ENCODE data around the gene AOC1.
A peak's percentile ranks its signal among the peaks of the same experiment; 100 is the strongest.

The AOC1 gene

GRCh38 chr7:150824379-150825177 is 27.7 kb upstream of the AOC1 start:
- Histone ChIP-seq H3K4me3 (ENCODE audit: low read depth, low read length, poor library complexity, severe bottlenecking) (no peak overlapping the region), H3K9me2 (ENCODE audit: low read depth, low read length) (no peaks in the 10 kb centered on the region), H3K4me1 (ENCODE audit: insufficient read depth, low read length, severe bottlenecking) (no peaks in the 10 kb centered on the region), H3K27me3 (ENCODE audit: insufficient read depth, low read length) (peaks cover 7% of the 10 kb centered on the region; the same call in 1 of the 2 replicates), H3K79me2 (ENCODE audit: insufficient read depth, low read length) (no peaks in the 10 kb centered on the region), H3K27ac (ENCODE audit: low read depth, low read length, poor library complexity, severe bottlenecking) (no peak overlapping the region), H3F3A (ENCODE audit: insufficient read depth, low read length) (no peaks in the 10 kb centered on the region), H2AFZ (ENCODE audit: low read length) (no peak overlapping the region), H3K4me2 (ENCODE audit: low read length) (no peak overlapping the region), H3K9ac (ENCODE audit: low read length) (no peak overlapping the region), H3K9me3 (ENCODE audit: low read length) (no peaks in the 10 kb centered on the region), H4K20me1 (ENCODE audit: insufficient read depth, low read length) (no peaks in the 10 kb centered on the region), H3K36me3 (ENCODE audit: insufficient read depth, low read length) (no peaks in the 10 kb centered on the region)
- TF ChIP-seq EZH2 (IDR thresholded peaks at IDR 0.05; ENCODE audit: borderline replicate concordance, low read length) (no peak), CTCF (IDR thresholded peaks at IDR 0.05; ENCODE audit: low read length) (no peak)

DNA sequence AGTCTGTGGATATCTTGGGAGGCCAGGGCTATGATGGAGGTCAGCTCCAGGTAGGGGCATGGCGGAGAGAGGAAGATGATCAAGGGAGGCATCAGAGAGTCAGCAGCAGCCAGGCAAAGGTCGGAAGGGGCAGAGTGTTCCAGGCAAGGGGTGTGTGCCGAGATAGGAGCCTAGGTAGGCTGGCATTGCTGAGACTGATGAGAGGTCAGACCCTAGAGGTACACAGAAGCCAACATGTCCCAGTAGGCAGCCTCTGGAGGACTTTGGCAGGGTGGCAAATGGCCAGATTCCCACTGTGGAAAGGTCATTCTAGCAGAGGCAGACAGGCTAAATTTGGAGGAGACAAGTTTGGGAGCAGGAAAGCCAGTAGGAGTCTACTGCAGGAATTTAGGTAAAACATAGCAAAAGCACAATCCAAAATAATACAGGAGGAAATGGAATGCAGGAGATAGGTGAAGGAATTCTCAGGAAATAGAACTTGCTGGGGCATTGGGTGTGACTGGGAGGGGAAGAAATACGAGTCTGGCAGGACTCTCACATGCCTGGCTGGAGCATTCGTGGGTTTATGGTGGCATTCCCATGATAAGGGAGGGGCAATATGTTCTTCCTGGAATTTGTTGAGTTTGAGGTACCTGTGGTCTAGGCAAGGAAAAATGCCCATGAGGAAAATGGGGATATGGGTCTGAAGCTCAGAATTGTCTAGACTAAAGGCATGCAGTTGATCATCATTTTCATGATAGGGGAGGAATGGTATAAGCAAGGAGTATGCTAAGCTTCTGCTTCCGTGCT is 26.1 kb upstream of the AOC1 start:
- no peaks in the 10 kb centered on the region for H3K36me3 ChIP-seq (ENCODE audit: insufficient read depth, low read length)
- no peaks in the 10 kb centered on the region for H3F3A ChIP-seq (ENCODE audit: insufficient read depth, low read length)
- H2AFZ ChIP-seq (ENCODE audit: low read length), result no peak overlapping the region
- peaks cover 7% of the 10 kb centered on the region; the same call in 1 of the 2 replicates for H3K27me3 ChIP-seq (ENCODE audit: insufficient read depth, low read length)
- no peaks in the 10 kb centered on the region for H3K9me2 ChIP-seq (ENCODE audit: low read depth, low read length)
- no peaks in the 10 kb centered on the region for H3K4me1 ChIP-seq (ENCODE audit: insufficient read depth, low read length, severe bottlenecking)
- H3K79me2 ChIP-seq (ENCODE audit: insufficient read depth, low read length), result no peaks in the 10 kb centered on the region
- H3K4me3 ChIP-seq (ENCODE audit: low read depth, low read length, poor library complexity, severe bottlenecking), result no peak overlapping the region
- H3K9me3 ChIP-seq (ENCODE audit: low read length), result no peaks in the 10 kb centered on the region
- no peak overlapping the region for H3K9ac ChIP-seq (ENCODE audit: low read length)
- no peak overlapping the region for H3K27ac ChIP-seq (ENCODE audit: low read depth, low read length, poor library complexity, severe bottlenecking)
- no peak for TF ChIP-seq CTCF (IDR thresholded peaks at IDR 0.05; ENCODE audit: low read length)
- TF ChIP-seq EZH2 (IDR thresholded peaks at IDR 0.05; ENCODE audit: borderline replicate concordance, low read length), result no peak
- H4K20me1 ChIP-seq (ENCODE audit: insufficient read depth, low read length), result no peaks in the 10 kb centered on the region
- H3K4me2 ChIP-seq (ENCODE audit: low read length), result no peak overlapping the region

DNA sequence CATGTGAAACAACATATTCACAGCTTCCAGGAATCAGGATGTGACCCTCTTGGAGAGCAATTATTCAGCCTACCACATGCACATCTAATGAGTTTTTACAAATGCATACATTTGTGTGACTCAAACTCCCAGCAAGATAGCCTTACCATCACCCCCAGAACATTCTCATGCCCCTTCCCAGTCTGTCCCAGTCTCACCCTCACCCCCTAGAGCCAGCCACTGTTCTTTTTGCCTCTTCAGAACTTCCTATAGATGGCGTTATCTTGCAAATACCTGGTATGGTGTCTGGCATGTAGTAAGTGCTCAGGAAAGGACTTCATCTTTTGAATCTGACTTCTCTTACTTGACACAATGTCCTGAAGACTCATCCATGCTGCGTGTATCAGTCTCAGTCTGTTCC is 23.9 kb upstream of the AOC1 start:
- no peaks in the 10 kb centered on the region for H3K9me3 ChIP-seq (ENCODE audit: low read length)
- no peaks in the 10 kb centered on the region for H3F3A ChIP-seq (ENCODE audit: insufficient read depth, low read length)
- peak; percentile 10; the same call in 1 of the 2 replicates for TF ChIP-seq CTCF (IDR thresholded peaks at IDR 0.05; ENCODE audit: low read length)
- no peak for TF ChIP-seq EZH2 (IDR thresholded peaks at IDR 0.05; ENCODE audit: borderline replicate concordance, low read length)
- no peaks in the 10 kb centered on the region for H3K9me2 ChIP-seq (ENCODE audit: low read depth, low read length)
- no peak overlapping the region for H3K27ac ChIP-seq (ENCODE audit: low read depth, low read length, poor library complexity, severe bottlenecking)
- H4K20me1 ChIP-seq (ENCODE audit: insufficient read depth, low read length), result no peaks in the 10 kb centered on the region
- no peaks in the 10 kb centered on the region for H3K36me3 ChIP-seq (ENCODE audit: insufficient read depth, low read length)
- H3K4me3 ChIP-seq (ENCODE audit: low read depth, low read length, poor library complexity, severe bottlenecking), result no peak overlapping the region
- peaks cover 13% of the 10 kb centered on the region; the same call in 1 of the 2 replicates for H3K27me3 ChIP-seq (ENCODE audit: insufficient read depth, low read length)
- H3K4me2 ChIP-seq (ENCODE audit: low read length), result no peak overlapping the region
- H2AFZ ChIP-seq (ENCODE audit: low read length), result no peak overlapping the region
- H3K4me1 ChIP-seq (ENCODE audit: insufficient read depth, low read length, severe bottlenecking), result no peaks in the 10 kb centered on the region
- no peaks in the 10 kb centered on the region for H3K79me2 ChIP-seq (ENCODE audit: insufficient read depth, low read length)
- H3K9ac ChIP-seq (ENCODE audit: low read length), result no peak overlapping the region
